Lung (tissue), 12 donors: ENCODE results near the gene LEKR1. TPM values are rescaled to one million over a fixed set of nuclear protein-coding genes. Genes with fewer than 3 reads are reported as not detected.

Source experiments
- ATAC-seq: fragments of 200-7000 bp; cut with Tn5 transposase; one replicate; pipeline ENCODE4 v1.9.1; 2020; ENCODE audit warnings: moderate number of reproducible peaks; ENCODE audit not compliant: insufficient read depth, low FRiP score
- DNase-seq, 3 donors: peaks; one replicate each; pipeline ENCODE4 v3.0.0-alpha.2; 2013 to 2017
- H3K27ac ChIP-seq, 2 donors: one replicate each; pipeline ENCODE4 v1.5.1; 2013; ENCODE audit warnings: mild to moderate bottlenecking in 2 of 2, moderate library complexity in 2 of 2, control low read depth in 1 of 2, inconsistent platforms in 1 of 2, low read depth in 1 of 2, low read length in 1 of 2
- H3K27me3 ChIP-seq, 3 donors: one replicate each; pipeline ENCODE4 v1.5.1; 2013; ENCODE audit warnings: low read length in 2 of 3; ENCODE audit not compliant: control insufficient read depth in 3 of 3, insufficient read depth in 3 of 3
- H3K36me3 ChIP-seq, 4 donors: one replicate each; pipeline ENCODE4 v1.5.1; 2013; ENCODE audit warnings: low read length in 4 of 4, mild to moderate bottlenecking in 1 of 4, moderate library complexity in 1 of 4; ENCODE audit not compliant: control insufficient read depth in 4 of 4, insufficient read depth in 4 of 4
- H3K4me1 ChIP-seq, 5 donors: one replicate each; pipeline ENCODE4 v1.5.1; 2013; ENCODE audit warnings: low read length in 5 of 5, mild to moderate bottlenecking in 2 of 5, moderate library complexity in 1 of 5; ENCODE audit not compliant: control insufficient read depth in 5 of 5, insufficient read depth in 5 of 5
- H3K4me3 ChIP-seq: one replicate; pipeline ENCODE4 v1.5.1; 2013; ENCODE audit warnings: mild to moderate bottlenecking, control low read depth, moderate library complexity
- H3K9ac ChIP-seq, 2 donors: one replicate each; pipeline ENCODE4 v1.5.1; 2013; ENCODE audit warnings: low read length in 2 of 2, control low read depth in 1 of 2; ENCODE audit not compliant: insufficient read depth in 1 of 2
- H3K9me3 ChIP-seq, 4 donors: one replicate each; pipeline ENCODE4 v1.5.1; 2013; ENCODE audit warnings: low read length in 3 of 4, mild to moderate bottlenecking in 1 of 4, moderate library complexity in 1 of 4; ENCODE audit not compliant: control insufficient read depth in 4 of 4, insufficient read depth in 3 of 4
- CTCF ChIP-seq: IDR thresholded peaks from 2 replicates; pipeline ENCODE4 v1.5.1; 2012; ENCODE audit warnings: mild to moderate bottlenecking; ENCODE audit errors: control extremely low read depth, extremely low read depth
- WGBS, 2 donors: extraction: QIAGEN DNeasy Blood & Tissue Kit; methylation state at CpG; one replicate each; pipeline ENCODE4 v1.1.7; 2013; 5-methylcytosine and 5-hydroxymethylcytosine counted together
- polyA plus RNA-seq, 2 donors: library from polyadenylated mRNA; stranded (reverse); fragments of 200-250 nt; gene quantifications; one replicate each; pipeline ENCODE4 v1.2.1, GENCODE V29; 2013
- total RNA-seq, 2 donors: library from RNA; depleted of rRNA in 1 of 2; stranded (reverse); fragments of >200 nt in 1 of 2; gene quantifications; one replicate each; pipeline ENCODE4 v1.2.1, GENCODE V29; 2014 to 2021
- donor health status: control.
- donor health status: control.
- donor health status: Bipolar disorder and iron deficiency.
- donor health status: healthy.
- donor health status: DM: yes; HTN: yes; CAD: no.

The LEKR1 gene
- total and polyA plus RNA-seq, 4 donors = 0.71 to 5.4 (median 3.2) TPM

- Histone ChIP-seq H3K9ac (no peak overlapping the region), H3K4me1 (no peaks in the 10 kb centered on the region), H3K9me3 (no peaks in the 10 kb centered on the region), H3K27ac (no peak overlapping the region), H3K4me3 (no peak overlapping the region), H3K27me3 (no peaks in the 10 kb centered on the region), H3K36me3 (no peaks in the 10 kb centered on the region)
- WGBS, 2 donors = 95 to 96% methylated on average over 1 of the region's 1 CpG
- TF ChIP-seq CTCF = no peak
- ATAC-seq (no peak), DNase-seq (no peak)
These were observed 235.1 kb downstream of the LEKR1 start for GRCh38 chr3:157061265-157061664.

- Histone ChIP-seq H3K27me3 (no peaks in the 10 kb centered on the region), H3K4me3 (no peak overlapping the region), H3K36me3 (no peaks in the 10 kb centered on the region), H3K4me1 (no peaks in the 10 kb centered on the region), H3K27ac (no peak overlapping the region), H3K9me3 (no peaks in the 10 kb centered on the region), H3K9ac (no peak overlapping the region)
- WGBS, 2 donors = 78 to 85% methylated on average over 5 of the region's 5 CpGs
- no peak for ATAC-seq
- TF ChIP-seq CTCF = no peak
- DNase-seq = no peak
These were observed 237.3 kb downstream of the LEKR1 start for GRCh38 chr3:157063469-157063868.

- no peaks in the 10 kb centered on the region for H3K36me3 ChIP-seq
- no peak for ATAC-seq
- H3K27me3 ChIP-seq = no peaks in the 10 kb centered on the region
- H3K9ac ChIP-seq = no peak overlapping the region
- no peak overlapping the region for H3K4me3 ChIP-seq
- no peak overlapping the region for H3K27ac ChIP-seq
- no peaks in the 10 kb centered on the region for H3K4me1 ChIP-seq
- peak in 1 of 3 donors; percentile 52 for DNase-seq
- WGBS, 2 donors = 58 to 78% methylated on average over 2 of the region's 2 CpGs
- TF ChIP-seq CTCF = no peak
- no peaks in the 10 kb centered on the region for H3K9me3 ChIP-seq
These were observed 237.8 kb downstream of the LEKR1 start for GRCh38 chr3:157063926-157064325.

GRCh38 chr3:157064402-157064801, 238.2 kb downstream of the LEKR1 start:
- no peak for DNase-seq
- H3K27ac ChIP-seq = no peak overlapping the region
- no peak for TF ChIP-seq CTCF
- WGBS, 2 donors = 37 to 60% methylated on average over 7 of the region's 7 CpGs
- H3K36me3 ChIP-seq = no peaks in the 10 kb centered on the region
- no peak overlapping the region for H3K4me3 ChIP-seq
- no peak overlapping the region for H3K9ac ChIP-seq
- ATAC-seq = peak; percentile 30
- no peaks in the 10 kb centered on the region for H3K9me3 ChIP-seq
- no peaks in the 10 kb centered on the region for H3K4me1 ChIP-seq
- H3K27me3 ChIP-seq = no peaks in the 10 kb centered on the region
